ENCODE data around the gene OR52E8. TPM values are rescaled to one million over a fixed set of nuclear protein-coding genes. Genes with fewer than 3 reads are reported as not detected.

OR52E8 gene
- total RNA-seq, 1 experiment from 2014 or later = not detected

DNA sequence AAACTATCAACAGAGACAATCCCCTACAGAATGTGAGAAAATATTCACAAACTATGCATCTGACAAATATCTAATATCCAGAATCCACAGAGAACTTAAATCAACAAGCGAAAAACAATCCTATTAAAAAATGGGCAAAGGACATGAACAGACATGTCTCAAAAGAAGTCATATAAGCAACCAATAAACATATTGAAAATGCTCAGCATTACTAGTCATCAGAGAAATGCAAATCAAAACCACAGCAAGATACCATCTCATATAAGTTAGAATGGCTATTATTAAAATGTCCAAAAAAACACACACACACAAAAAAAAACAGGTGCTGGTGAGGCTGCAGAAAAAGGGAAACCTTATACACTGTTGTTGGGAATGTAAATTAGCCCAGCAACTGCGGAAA, 8.3 kb upstream of the OR52E8 start:
- TF ChIP-seq, protein P1, sequence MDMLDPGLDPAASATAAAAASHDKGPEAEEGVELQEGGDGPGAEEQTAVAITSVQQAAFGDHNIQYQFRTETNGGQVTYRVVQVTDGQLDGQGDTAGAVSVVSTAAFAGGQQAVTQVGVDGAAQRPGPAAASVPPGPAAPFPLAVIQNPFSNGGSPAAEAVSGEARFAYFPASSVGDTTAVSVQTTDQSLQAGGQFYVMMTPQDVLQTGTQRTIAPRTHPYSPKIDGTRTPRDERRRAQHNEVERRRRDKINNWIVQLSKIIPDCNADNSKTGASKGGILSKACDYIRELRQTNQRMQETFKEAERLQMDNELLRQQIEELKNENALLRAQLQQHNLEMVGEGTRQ (CRISPR knock-in tag; IDR thresholded peaks at IDR 0.05) = no peak
- TF ChIP-seq SMAD4 (CRISPR knock-in tag; IDR thresholded peaks at IDR 0.05) = no peak
- TF ChIP-seq MXD4 (CRISPR knock-in tag; IDR thresholded peaks at IDR 0.05; ENCODE audit: borderline replicate concordance) = no peak
- no peak for TF ChIP-seq CBFB (CRISPR knock-in tag; IDR thresholded peaks at IDR 0.05; ENCODE audit: low read depth)
- TF ChIP-seq, protein P2, sequence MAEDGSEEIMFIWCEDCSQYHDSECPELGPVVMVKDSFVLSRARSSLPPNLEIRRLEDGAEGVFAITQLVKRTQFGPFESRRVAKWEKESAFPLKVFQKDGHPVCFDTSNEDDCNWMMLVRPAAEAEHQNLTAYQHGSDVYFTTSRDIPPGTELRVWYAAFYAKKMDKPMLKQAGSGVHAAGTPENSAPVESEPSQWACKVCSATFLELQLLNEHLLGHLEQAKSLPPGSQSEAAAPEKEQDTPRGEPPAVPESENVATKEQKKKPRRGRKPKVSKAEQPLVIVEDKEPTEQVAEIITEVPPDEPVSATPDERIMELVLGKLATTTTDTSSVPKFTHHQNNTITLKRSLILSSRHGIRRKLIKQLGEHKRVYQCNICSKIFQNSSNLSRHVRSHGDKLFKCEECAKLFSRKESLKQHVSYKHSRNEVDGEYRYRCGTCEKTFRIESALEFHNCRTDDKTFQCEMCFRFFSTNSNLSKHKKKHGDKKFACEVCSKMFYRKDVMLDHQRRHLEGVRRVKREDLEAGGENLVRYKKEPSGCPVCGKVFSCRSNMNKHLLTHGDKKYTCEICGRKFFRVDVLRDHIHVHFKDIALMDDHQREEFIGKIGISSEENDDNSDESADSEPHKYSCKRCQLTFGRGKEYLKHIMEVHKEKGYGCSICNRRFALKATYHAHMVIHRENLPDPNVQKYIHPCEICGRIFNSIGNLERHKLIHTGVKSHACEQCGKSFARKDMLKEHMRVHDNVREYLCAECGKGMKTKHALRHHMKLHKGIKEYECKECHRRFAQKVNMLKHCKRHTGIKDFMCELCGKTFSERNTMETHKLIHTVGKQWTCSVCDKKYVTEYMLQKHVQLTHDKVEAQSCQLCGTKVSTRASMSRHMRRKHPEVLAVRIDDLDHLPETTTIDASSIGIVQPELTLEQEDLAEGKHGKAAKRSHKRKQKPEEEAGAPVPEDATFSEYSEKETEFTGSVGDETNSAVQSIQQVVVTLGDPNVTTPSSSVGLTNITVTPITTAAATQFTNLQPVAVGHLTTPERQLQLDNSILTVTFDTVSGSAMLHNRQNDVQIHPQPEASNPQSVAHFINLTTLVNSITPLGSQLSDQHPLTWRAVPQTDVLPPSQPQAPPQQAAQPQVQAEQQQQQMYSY (CRISPR knock-in tag; IDR thresholded peaks at IDR 0.05) = no peak
- TF ChIP-seq FOXK1 (CRISPR knock-in tag; IDR thresholded peaks at IDR 0.05) = no peak
- TF ChIP-seq, protein P3, sequence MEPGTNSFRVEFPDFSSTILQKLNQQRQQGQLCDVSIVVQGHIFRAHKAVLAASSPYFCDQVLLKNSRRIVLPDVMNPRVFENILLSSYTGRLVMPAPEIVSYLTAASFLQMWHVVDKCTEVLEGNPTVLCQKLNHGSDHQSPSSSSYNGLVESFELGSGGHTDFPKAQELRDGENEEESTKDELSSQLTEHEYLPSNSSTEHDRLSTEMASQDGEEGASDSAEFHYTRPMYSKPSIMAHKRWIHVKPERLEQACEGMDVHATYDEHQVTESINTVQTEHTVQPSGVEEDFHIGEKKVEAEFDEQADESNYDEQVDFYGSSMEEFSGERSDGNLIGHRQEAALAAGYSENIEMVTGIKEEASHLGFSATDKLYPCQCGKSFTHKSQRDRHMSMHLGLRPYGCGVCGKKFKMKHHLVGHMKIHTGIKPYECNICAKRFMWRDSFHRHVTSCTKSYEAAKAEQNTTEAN (CRISPR knock-in tag; IDR thresholded peaks at IDR 0.05) = no peak
- TF ChIP-seq EMX1 (CRISPR knock-in tag; IDR thresholded peaks at IDR 0.05) = no peak
- POLR2A ChIA-PET = no interaction called here
- CTCF ChIA-PET = interaction anchor here (0.6 kb wide), 1 partner anchor 54 kb away, joined by 3 read pairs; no protein-coding TSS in a partner anchor
- no peaks in the 10 kb centered on the region for H3K27me3 Mint-ChIP-seq (ENCODE audit: low read depth)
- peaks cover 18% of the 10 kb centered on the region for H3K9me3 Mint-ChIP-seq
- H3K36me3 Mint-ChIP-seq = peaks cover 5% of the 10 kb centered on the region; the same call in 1 of the 2 replicates
- no peaks in the 10 kb centered on the region for H3K4me1 Mint-ChIP-seq
- ATAC-seq (no peak), DNase-seq (ENCODE audit: low spot score) (no peak)
- no peak overlapping the region for H3K27ac Mint-ChIP-seq
- H3K4me3 Mint-ChIP-seq = no peak overlapping the region

DNA sequence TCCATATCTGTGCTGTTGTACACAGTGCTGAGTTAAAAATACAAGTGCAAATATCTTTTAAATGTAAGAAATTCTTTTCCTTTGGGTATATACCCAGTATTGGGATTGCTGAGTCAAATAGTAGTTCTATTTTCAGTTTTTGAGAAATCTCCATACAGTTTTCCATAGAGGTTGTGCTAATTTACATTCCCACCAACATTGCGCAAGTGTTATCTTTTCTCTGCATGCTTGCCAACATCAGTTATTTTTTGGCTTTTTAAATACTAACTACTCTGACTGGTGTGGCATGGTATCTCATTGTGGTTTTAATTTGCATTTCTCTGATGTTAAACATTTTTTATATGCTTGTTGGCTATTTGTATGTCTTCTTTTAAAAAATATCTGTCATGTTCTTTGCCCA, 6.5 kb downstream of the OR52E8 start:
- CTCF ChIA-PET = no interaction called here
- H3K4me3 Mint-ChIP-seq = no peak overlapping the region

DNA sequence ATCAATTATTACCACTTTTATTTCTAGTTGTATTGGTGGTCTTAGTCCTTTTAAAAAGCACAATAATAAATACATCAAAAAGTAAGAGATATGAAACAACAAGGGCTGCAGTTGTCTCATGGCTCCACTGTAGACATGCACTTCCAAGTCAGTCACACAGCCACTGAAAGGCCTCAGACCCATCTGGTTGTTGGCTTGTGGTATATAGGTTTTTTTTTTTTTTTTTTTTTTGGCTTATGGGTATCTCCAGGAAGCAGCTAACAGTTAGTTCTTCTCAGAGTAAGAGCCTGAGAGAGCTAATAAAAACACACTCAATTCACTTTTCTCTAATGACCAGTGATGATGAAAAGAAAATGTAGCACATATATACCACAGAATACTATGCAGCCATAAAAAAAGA, 9.8 kb downstream of the OR52E8 start:
- Mint-ChIP-seq H3K4me3 (no peak overlapping the region), H3K9me3 (peaks cover 4% of the 10 kb centered on the region; the same call in 1 of the 2 replicates), H3K4me1 (no peaks in the 10 kb centered on the region), H3K27ac (no peak overlapping the region), H3K36me3 (no peaks in the 10 kb centered on the region), H3K27me3 (ENCODE audit: low read depth) (no peaks in the 10 kb centered on the region)
- no peak for DNase-seq (ENCODE audit: low spot score)
- POLR2A ChIA-PET = no interaction called here
- ATAC-seq = no peak
- CTCF ChIA-PET = interaction anchor here (0.6 kb wide), 1 partner anchor 11 kb away, joined by 3 read pairs; no protein-coding TSS in a partner anchor
- TF ChIP-seq, protein P4, sequence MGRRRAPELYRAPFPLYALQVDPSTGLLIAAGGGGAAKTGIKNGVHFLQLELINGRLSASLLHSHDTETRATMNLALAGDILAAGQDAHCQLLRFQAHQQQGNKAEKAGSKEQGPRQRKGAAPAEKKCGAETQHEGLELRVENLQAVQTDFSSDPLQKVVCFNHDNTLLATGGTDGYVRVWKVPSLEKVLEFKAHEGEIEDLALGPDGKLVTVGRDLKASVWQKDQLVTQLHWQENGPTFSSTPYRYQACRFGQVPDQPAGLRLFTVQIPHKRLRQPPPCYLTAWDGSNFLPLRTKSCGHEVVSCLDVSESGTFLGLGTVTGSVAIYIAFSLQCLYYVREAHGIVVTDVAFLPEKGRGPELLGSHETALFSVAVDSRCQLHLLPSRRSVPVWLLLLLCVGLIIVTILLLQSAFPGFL (CRISPR knock-in tag; IDR thresholded peaks at IDR 0.05; ENCODE audit: borderline replicate concordance) = no peak
- TF ChIP-seq GRHL2 (CRISPR knock-in tag; IDR thresholded peaks at IDR 0.05; ENCODE audit: insufficient replicate concordance, severe bottlenecking) = no peak
- TF ChIP-seq, protein P5, sequence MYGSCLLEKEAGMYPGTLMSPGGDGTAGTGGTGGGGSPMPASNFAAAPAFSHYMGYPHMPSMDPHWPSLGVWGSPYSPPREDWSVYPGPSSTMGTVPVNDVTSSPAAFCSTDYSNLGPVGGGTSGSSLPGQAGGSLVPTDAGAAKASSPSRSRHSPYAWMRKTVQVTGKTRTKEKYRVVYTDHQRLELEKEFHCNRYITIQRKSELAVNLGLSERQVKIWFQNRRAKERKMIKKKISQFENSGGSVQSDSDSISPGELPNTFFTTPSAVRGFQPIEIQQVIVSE (CRISPR knock-in tag; IDR thresholded peaks at IDR 0.05; ENCODE audit: borderline replicate concordance) = no peak
- TF ChIP-seq, protein P6, sequence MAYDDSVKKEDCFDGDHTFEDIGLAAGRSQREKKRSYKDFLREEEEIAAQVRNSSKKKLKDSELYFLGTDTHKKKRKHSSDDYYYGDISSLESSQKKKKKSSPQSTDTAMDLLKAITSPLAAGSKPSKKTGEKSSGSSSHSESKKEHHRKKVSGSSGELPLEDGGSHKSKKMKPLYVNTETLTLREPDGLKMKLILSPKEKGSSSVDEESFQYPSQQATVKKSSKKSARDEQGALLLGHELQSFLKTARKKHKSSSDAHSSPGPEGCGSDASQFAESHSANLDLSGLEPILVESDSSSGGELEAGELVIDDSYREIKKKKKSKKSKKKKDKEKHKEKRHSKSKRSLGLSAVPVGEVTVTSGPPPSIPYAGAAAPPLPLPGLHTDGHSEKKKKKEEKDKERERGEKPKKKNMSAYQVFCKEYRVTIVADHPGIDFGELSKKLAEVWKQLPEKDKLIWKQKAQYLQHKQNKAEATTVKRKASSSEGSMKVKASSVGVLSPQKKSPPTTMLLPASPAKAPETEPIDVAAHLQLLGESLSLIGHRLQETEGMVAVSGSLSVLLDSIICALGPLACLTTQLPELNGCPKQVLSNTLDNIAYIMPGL (CRISPR knock-in tag; IDR thresholded peaks at IDR 0.05) = no peak

More for the DNA sequence above, 6.5 kb downstream of the OR52E8 start:
- POLR2A ChIA-PET = no interaction called here
- ATAC-seq (no peak), DNase-seq (ENCODE audit: low spot score) (no peak)
- Mint-ChIP-seq H3K9me3 (peaks cover 16% of the 10 kb centered on the region), H3K4me1 (no peaks in the 10 kb centered on the region), H3K36me3 (no peaks in the 10 kb centered on the region), H3K27me3 (ENCODE audit: low read depth) (peaks cover 2% of the 10 kb centered on the region; the same call in 1 of the 2 replicates), H3K27ac (no peak overlapping the region)
- TF ChIP-seq NFATC4 (CRISPR knock-in tag; IDR thresholded peaks at IDR 0.05) = no peak
- no peak for TF ChIP-seq FOXK1 (CRISPR knock-in tag; IDR thresholded peaks at IDR 0.05)
- TF ChIP-seq MXD4 (CRISPR knock-in tag; IDR thresholded peaks at IDR 0.05; ENCODE audit: borderline replicate concordance) = no peak

All from WTC11 (cell line).